Vagina (tissue), 2 donors: Measurements from ENCODE around the gene GRN.

Experiments
- POLR2AphosphoS5 ChIP-seq, 2 donors: sonication (generic); formaldehyde crosslinking; IDR thresholded peaks; one replicate each; pipeline ENCODE4 v1.9.0; 2017; ENCODE audit warnings: antibody characterized with exemption in 2 of 2, mild to moderate bottlenecking in 2 of 2, low read depth in 1 of 2; ENCODE audit not compliant: insufficient read depth in 1 of 2
- TF ChIP-seq, protein P1 (sequence below), 3 experiments: fragments of 450-650 bp in 2 of 3; fragments of 200-600 bp in 1 of 3; sonication (generic) in 1 of 3; IDR thresholded peaks; one replicate each; pipeline ENCODE4 v1.5.1; 2017 to 2019; ENCODE audit warnings: antibody characterized with exemption in 3 of 3, mild to moderate bottlenecking in 2 of 3, moderate library complexity in 2 of 3

DNA sequence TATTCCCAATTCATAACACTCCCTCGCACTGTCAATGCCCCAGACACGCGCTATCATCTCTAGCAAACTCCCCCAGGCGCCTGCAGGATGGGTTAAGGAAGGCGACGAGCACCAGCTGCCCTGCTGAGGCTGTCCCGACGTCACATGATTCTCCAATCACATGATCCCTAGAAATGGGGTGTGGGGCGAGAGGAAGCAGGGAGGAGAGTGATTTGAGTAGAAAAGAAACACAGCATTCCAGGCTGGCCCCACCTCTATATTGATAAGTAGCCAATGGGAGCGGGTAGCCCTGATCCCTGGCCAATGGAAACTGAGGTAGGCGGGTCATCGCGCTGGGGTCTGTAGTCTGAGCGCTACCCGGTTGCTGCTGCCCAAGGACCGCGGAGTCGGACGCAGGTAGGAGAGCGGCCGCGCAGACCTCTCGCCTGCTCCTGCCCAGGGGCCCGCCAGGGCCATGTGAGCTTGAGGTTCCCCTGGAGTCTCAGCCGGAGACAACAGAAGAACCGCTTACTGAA is at the start of gene GRN:
- TF ChIP-seq POLR2AphosphoS5 (IDR thresholded peaks at IDR 0.05; ENCODE audit: insufficient read depth in 1 of 2, low read depth in 1 of 2), result peak; percentile 94 to 97
- TF ChIP-seq, protein P1, sequence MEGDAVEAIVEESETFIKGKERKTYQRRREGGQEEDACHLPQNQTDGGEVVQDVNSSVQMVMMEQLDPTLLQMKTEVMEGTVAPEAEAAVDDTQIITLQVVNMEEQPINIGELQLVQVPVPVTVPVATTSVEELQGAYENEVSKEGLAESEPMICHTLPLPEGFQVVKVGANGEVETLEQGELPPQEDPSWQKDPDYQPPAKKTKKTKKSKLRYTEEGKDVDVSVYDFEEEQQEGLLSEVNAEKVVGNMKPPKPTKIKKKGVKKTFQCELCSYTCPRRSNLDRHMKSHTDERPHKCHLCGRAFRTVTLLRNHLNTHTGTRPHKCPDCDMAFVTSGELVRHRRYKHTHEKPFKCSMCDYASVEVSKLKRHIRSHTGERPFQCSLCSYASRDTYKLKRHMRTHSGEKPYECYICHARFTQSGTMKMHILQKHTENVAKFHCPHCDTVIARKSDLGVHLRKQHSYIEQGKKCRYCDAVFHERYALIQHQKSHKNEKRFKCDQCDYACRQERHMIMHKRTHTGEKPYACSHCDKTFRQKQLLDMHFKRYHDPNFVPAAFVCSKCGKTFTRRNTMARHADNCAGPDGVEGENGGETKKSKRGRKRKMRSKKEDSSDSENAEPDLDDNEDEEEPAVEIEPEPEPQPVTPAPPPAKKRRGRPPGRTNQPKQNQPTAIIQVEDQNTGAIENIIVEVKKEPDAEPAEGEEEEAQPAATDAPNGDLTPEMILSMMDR (IDR thresholded peaks at IDR 0.05), result peak in 1 of 3 experiments; percentile 30
